PC-9 (cell line): ENCODE data around the gene TBC1D22B.

Experiments
- CTCF ChIP-seq: fragments of 200-600 bp; sonication (generic); conservative IDR thresholded peaks from 2 replicates; pipeline ENCODE4 v1.6.1; 2017; ENCODE audit warnings: mixed run types, antibody characterized with exemption, mild to moderate bottlenecking, moderate library complexity
- EZH2 ChIP-seq: fragments of 200-600 bp; sonication (generic); IDR thresholded peaks from 2 replicates; pipeline ENCODE4 v1.8.0; 2017; ENCODE audit warnings: antibody characterized with exemption, low read depth

DNA sequence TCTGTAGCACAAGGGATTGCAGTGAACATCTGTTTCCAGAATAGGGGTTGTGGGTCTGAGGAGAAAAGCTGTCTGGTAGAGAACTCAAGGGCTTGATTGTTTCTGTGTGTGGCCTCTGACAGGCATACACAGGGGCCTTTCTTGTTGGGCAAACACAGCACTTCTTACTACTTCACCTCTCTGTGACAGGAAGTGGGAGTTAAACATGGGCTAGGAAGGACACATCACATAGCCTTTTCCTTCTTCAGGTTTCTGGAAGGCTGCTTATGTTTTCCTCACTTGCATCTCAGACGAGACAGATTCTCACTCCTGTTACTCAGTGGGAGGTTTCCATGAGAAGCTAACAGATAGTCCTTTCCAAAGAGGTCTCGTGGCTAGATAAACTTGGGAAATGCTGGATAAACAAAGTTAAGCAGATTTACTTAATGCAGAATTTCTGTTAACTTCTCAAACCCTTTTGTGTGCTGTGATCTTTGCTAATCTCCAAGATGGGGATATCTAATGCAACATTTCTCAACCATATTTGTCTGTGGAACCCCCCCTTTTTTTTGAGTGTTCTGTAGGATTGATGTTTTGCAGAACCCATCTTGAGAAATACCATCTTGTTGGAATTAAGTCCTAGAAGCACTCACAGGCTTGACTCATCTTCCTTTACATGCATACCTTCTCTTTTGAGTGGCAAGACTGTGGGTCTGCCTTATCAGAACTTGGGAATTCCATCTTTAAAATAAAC, 54.3 kb downstream of the TBC1D22B start:
- TF ChIP-seq CTCF (no peak), EZH2 (no peak)
